Right atrium auricular region (tissue), 2 donors: Measurements from ENCODE around the gene MATK. TPM values are rescaled to one million over a fixed set of nuclear protein-coding genes. Genes with fewer than 3 reads are reported as not detected.

Source experiments
- DNase-seq: peaks from one replicate; pipeline ENCODE4 v3.0.0-alpha.2; 2019; ENCODE audit warnings: low spot score
- H3K27ac ChIP-seq, 2 donors: fragments of 200-600 bp; sonication (generic); 1 replicate in 1 of 2; 2 replicates in 1 of 2; pipeline ENCODE4 v1.5.1; 2016 to 2019
- H3K27me3 ChIP-seq, 2 donors: fragments of 200-600 bp; sonication (generic); one replicate each; pipeline versions ENCODE4 v1.5.1 to v1.6.0; 2017 to 2019
- H3K36me3 ChIP-seq: fragments of 200-600 bp; sonication (generic); one replicate; pipeline ENCODE4 v1.5.1; 2016
- H3K4me1 ChIP-seq, 2 donors: fragments of 200-600 bp; sonication (generic); one replicate each; pipeline versions ENCODE4 v1.5.1 to v1.6.0; 2017 to 2019
- H3K4me3 ChIP-seq, 2 donors: fragments of 200-600 bp; sonication (generic); 1 replicate in 1 of 2; 2 replicates in 1 of 2; pipeline ENCODE4 v1.5.1; 2017 to 2019; ENCODE audit warnings: mild to moderate bottlenecking in 1 of 2, moderate library complexity in 1 of 2
- H3K9me3 ChIP-seq, 2 donors: fragments of 200-600 bp; sonication (generic); one replicate each; pipeline ENCODE4 v1.5.1; 2019
- CTCF ChIP-seq, 2 donors: fragments of 200-600 bp; sonication (generic); IDR thresholded peaks; one replicate each; pipeline ENCODE4 v1.5.1; 2019; ENCODE audit warnings: antibody characterized with exemption in 2 of 2
- total RNA-seq, 2 donors: library from RNA; depleted of rRNA; stranded (reverse); fragments of >200 nt; gene quantifications; one replicate each; pipeline ENCODE4 v1.1.0, GENCODE V29; 2016

The MATK gene
- total RNA-seq = 1 to 10 TPM in 1 of 2 donors, under 1 TPM in 1; 0.26 to 1.5 TPM

- peaks cover 14 to 25% of the 10 kb centered on the region in 2 donors for H3K9me3 ChIP-seq
- H3K27me3 ChIP-seq = peaks cover 0 to 7% of the 10 kb centered on the region in 2 donors
- no peak for DNase-seq
- H3K36me3 ChIP-seq = no peaks in the 10 kb centered on the region
- no peak for TF ChIP-seq CTCF (IDR thresholded peaks at IDR 0.05)
- H3K27ac ChIP-seq = no peak within 1 kb of the TSS
- peaks cover 0 to 9% of the 10 kb centered on the region in 2 donors for H3K4me1 ChIP-seq
- H3K4me3 ChIP-seq = peak within 1 kb of the TSS; percentile 23 to 39
Measured at GRCh38 chr19:3785938-3786824, at the start of gene MATK. TSS of gene MATK (minus strand) at chr19:3786381. CDS start at chr19:3785135, 1,246 bp downstream.

GRCh38 chr19:3835055-3835435, 48.9 kb upstream of the MATK start:
- H3K4me3 ChIP-seq = no peak overlapping the region
- H3K27me3 ChIP-seq = no peaks in the 10 kb centered on the region
- no peaks in the 10 kb centered on the region for H3K4me1 ChIP-seq
- no peak for TF ChIP-seq CTCF (IDR thresholded peaks at IDR 0.05)
- DNase-seq = no peak
- no peak overlapping the region for H3K27ac ChIP-seq
- H3K9me3 ChIP-seq = no peaks in the 10 kb centered on the region
- no peaks in the 10 kb centered on the region for H3K36me3 ChIP-seq

- no peak for TF ChIP-seq CTCF (IDR thresholded peaks at IDR 0.05)
- no peaks in the 10 kb centered on the region for H3K27me3 ChIP-seq
- no peak for DNase-seq
Measured at GRCh38 chr19:3834349-3835054, 48.3 kb upstream of the MATK start.

GRCh38 chr19:3833578-3834348, 47.6 kb upstream of the MATK start:
- Histone ChIP-seq H3K36me3 (no peaks in the 10 kb centered on the region), H3K4me3 (no peak overlapping the region), H3K9me3 (no peaks in the 10 kb centered on the region), H3K4me1 (no peaks in the 10 kb centered on the region), H3K27me3 (no peaks in the 10 kb centered on the region), H3K27ac (no peak overlapping the region)
- no peak for TF ChIP-seq CTCF (IDR thresholded peaks at IDR 0.05)
- no peak for DNase-seq

More at GRCh38 chr19:3834349-3835054, 48.3 kb upstream of the MATK start:
- Histone ChIP-seq H3K27ac (no peak overlapping the region), H3K36me3 (no peaks in the 10 kb centered on the region), H3K4me1 (no peaks in the 10 kb centered on the region), H3K9me3 (no peaks in the 10 kb centered on the region), H3K4me3 (no peak overlapping the region)

GRCh38 chr19:3832001-3832400, 45.8 kb upstream of the MATK start:
- H3K9me3 ChIP-seq = no peaks in the 10 kb centered on the region
- H3K27ac ChIP-seq = no peak overlapping the region
- H3K36me3 ChIP-seq = no peaks in the 10 kb centered on the region
- TF ChIP-seq CTCF (IDR thresholded peaks at IDR 0.05) = no peak
- H3K27me3 ChIP-seq = no peaks in the 10 kb centered on the region
- no peak overlapping the region for H3K4me3 ChIP-seq
- H3K4me1 ChIP-seq = no peaks in the 10 kb centered on the region
- no peak for DNase-seq
